Activated CD4-positive, alpha-beta T cell treated with anti-CD3 and anti-CD28 coated beads for 36 hours (primary cell): ENCODE data around the gene UVSSA. TPM values are rescaled to one million over a fixed set of nuclear protein-coding genes. Genes with fewer than 3 reads are reported as not detected.

Experiments used
- ATAC-seq: fragments of 200-7000 bp; cut with Tn5 transposase; one replicate; pipeline ENCODE4 v1.10.0; 2021; ENCODE audit warnings: mild to moderate bottlenecking, moderate library complexity
- CTCF ChIA-PET: fragments of 350-600 bp; sonication (Branson Sonifier 250); formaldehyde crosslinking; loops from one replicate; lab custom pipeline; 2021; ENCODE audit warnings: antibody characterized with exemption; lab: Charles Lee
- POLR2A ChIA-PET: fragments of 350-600 bp; sonication (Branson Sonifier 250); formaldehyde crosslinking; loops from one replicate; lab custom pipeline; 2021; ENCODE audit warnings: antibody characterized with exemption, inconsistent platforms; lab: Charles Lee
- DNase-seq: peaks from one replicate; pipeline ENCODE4 v3.0.0-alpha.2; 2020
- H3K27ac Mint-ChIP-seq: one replicate; pipeline ENCODE4 v1.8.0; 2021; ENCODE audit warnings: mixed read lengths
- H3K27me3 Mint-ChIP-seq: one replicate; pipeline ENCODE4 v1.8.0; 2021; ENCODE audit warnings: mixed read lengths
- H3K36me3 Mint-ChIP-seq: one replicate; pipeline ENCODE4 v1.8.0; 2021; ENCODE audit warnings: low read depth, mixed read lengths
- H3K4me1 Mint-ChIP-seq: one replicate; pipeline ENCODE4 v1.8.0; 2021; ENCODE audit warnings: mixed read lengths
- H3K4me3 Mint-ChIP-seq: one replicate; pipeline ENCODE4 v1.8.0; 2021; ENCODE audit warnings: mild to moderate bottlenecking, moderate library complexity, mixed read lengths
- H3K9me3 Mint-ChIP-seq: one replicate; pipeline ENCODE4 v1.8.0; 2021; ENCODE audit warnings: low read depth, mixed read lengths
- intact Hi-C, 2 experiments: fragments of 100-400 bp; cut with DNase I in 1 of 2; cut with micrococcal nuclease in 1 of 2; formaldehyde crosslinking; loops; one replicate each; pipeline versions ENCODE4 v1.14.2 to v1.15.1; 2022 to 2024; cut with DNase I, micrococcal nuclease
- total RNA-seq, 2 experiments: library from RNA; stranded (reverse); gene quantifications; one replicate each; pipeline ENCODE4 v1.2.3, GENCODE V29; 2021

Gene UVSSA
- total RNA-seq, 2 experiments from 2014 or later: 14.8 to 18.1 TPM

- no peaks in the 10 kb centered on the region for H3K27me3 Mint-ChIP-seq
- H3K9me3 Mint-ChIP-seq: no peaks in the 10 kb centered on the region
- H3K27ac Mint-ChIP-seq: peak overlapping the region; percentile 82
- peaks cover 59% of the 10 kb centered on the region for H3K4me1 Mint-ChIP-seq
- intact Hi-C loops: loop anchor here in 1 of 2 experiments (2.0 kb wide), 1 partner anchor 21 kb away; no protein-coding TSS in a partner anchor
- H3K36me3 Mint-ChIP-seq: peaks cover 36% of the 10 kb centered on the region
- peak; percentile 79 for ATAC-seq
- peak; percentile 74 for DNase-seq
- POLR2A ChIA-PET: interaction anchor here (1.2 kb wide), 1 partner anchor 19 kb away, joined by 6 read pairs; no protein-coding TSS in a partner anchor
- CTCF ChIA-PET: interaction anchor here (0.6 to 1.2 kb wide), 3 partner anchors 20 to 350 kb away, joined by 3 read pairs; no protein-coding TSS in a partner anchor
- H3K4me3 Mint-ChIP-seq: peak overlapping the region; percentile 64
Observed at GRCh38 chr4:1309261-1310010, 37.6 kb upstream of the UVSSA start.

- Mint-ChIP-seq H3K36me3 (peaks cover 40% of the 10 kb centered on the region), H3K9me3 (no peaks in the 10 kb centered on the region), H3K4me1 (peaks cover 57% of the 10 kb centered on the region), H3K4me3 (peak overlapping the region; percentile 64), H3K27me3 (no peaks in the 10 kb centered on the region), H3K27ac (peak overlapping the region; percentile 78)
- peak; percentile 53 for ATAC-seq
- intact Hi-C loops: loop anchor here in 1 of 2 experiments (2.0 kb wide), 1 partner anchor 21 kb away; no protein-coding TSS in a partner anchor
- peak; percentile 46 for DNase-seq
- ChIA-PET POLR2A (interaction anchor here (0.7 kb wide), 1 partner anchor 259 kb away, joined by 3 read pairs; no protein-coding TSS in a partner anchor), CTCF (interaction anchor here (0.6 to 1.2 kb wide), 2 partner anchors 8 to 45 kb away, joined by 3 read pairs; no protein-coding TSS in a partner anchor)
Observed at GRCh38 chr4:1310031-1310795, 36.8 kb upstream of the UVSSA start.

DNA sequence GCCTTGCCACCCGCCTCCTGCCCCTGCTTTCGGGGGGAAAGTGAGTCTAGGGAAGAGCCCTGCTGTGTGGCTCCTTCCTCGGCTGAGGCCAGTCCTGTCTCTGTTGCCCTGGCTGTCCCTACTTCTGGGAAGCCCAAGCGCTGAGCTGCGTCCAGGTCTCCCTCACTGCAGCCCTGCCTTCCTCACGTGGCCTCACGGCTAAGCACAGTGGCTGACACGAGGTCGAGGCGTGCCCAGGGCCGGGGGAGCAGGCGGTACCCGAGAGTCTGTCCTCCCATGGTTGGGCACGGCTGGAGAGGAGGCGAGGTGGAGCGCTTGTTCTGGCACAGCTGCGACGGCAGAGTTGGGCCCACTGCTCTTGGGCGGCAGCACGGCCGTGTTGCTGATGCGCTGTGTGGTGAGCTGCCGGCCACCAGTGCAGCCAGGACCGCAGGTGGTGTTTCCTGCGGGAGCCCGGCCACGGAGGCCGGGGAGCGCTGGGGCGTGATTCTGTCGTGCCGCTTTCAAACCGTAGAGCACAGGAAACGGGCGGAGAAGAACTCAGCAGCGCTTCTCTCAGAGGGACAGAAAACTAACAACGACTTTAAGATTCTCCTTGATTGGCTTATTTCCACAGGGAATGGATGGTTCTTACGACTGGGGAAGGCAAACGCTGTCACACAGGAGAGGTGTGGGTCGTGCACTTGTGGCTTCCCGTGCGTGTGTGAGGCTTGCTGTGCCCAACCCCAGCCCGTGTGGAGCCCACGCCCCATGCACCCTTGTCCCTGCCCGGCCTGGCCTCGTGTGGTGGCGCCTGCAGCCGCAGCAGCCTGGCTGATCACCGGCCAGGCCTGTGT, 36.0 kb upstream of the UVSSA start:
- POLR2A ChIA-PET: no interaction called here
- H3K36me3 Mint-ChIP-seq: peaks cover 37% of the 10 kb centered on the region
- DNase-seq (peak; percentile 43), ATAC-seq (peak; percentile 8)
- no peaks in the 10 kb centered on the region for H3K9me3 Mint-ChIP-seq
- intact Hi-C loops: loop anchor here in 1 of 2 experiments (2.0 kb wide), 1 partner anchor 20 kb away; no protein-coding TSS in a partner anchor
- H3K27ac Mint-ChIP-seq: peak overlapping the region; percentile 55
- peak overlapping the region; percentile 19 for H3K4me3 Mint-ChIP-seq
- H3K27me3 Mint-ChIP-seq: no peaks in the 10 kb centered on the region
- CTCF ChIA-PET: interaction anchor here (1.2 kb wide), 1 partner anchor 8 kb away, joined by 3 read pairs; no protein-coding TSS in a partner anchor
- H3K4me1 Mint-ChIP-seq: peaks cover 54% of the 10 kb centered on the region

- ChIA-PET CTCF (interaction anchor here (0.6 kb wide), 1 partner anchor 24 kb away, joined by 3 read pairs; no protein-coding TSS in a partner anchor), POLR2A (no interaction called here)
- Mint-ChIP-seq H3K4me1 (peaks cover 47% of the 10 kb centered on the region), H3K36me3 (peaks cover 44% of the 10 kb centered on the region), H3K27me3 (no peaks in the 10 kb centered on the region), H3K9me3 (no peaks in the 10 kb centered on the region), H3K27ac (no peak overlapping the region), H3K4me3 (no peak overlapping the region)
- ATAC-seq: no peak
- intact Hi-C loops: no loop called here
- DNase-seq: no peak
Observed at GRCh38 chr4:1312821-1313640, 34.0 kb upstream of the UVSSA start.

DNA sequence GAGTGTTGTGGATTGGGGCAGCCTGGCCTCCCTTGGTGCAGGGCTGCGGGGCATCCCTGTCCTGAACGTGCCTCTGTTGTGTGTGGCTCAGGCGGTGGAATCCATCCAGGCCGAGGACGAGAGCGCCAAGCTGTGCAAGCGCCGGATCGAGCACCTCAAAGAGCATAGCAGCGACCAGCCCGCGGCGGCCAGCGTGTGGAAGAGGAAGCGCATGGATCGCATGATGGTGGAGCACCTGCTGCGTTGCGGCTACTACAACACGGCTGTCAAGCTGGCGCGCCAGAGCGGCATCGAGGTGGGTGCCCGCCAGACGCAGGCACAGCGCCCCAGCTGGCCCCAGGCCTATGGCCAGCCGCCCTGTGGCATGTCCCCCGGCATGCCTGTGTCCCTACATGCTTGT, 31.7 kb upstream of the UVSSA start:
- ATAC-seq (no peak), DNase-seq (no peak)
- POLR2A ChIA-PET: no interaction called here
- no peaks in the 10 kb centered on the region for H3K27me3 Mint-ChIP-seq
- intact Hi-C loops: no loop called here
- peak overlapping the region; percentile 42 for H3K27ac Mint-ChIP-seq
- H3K36me3 Mint-ChIP-seq: peaks cover 49% of the 10 kb centered on the region
- CTCF ChIA-PET: interaction anchor here (0.7 to 1.2 kb wide), 3 partner anchors 16 to 41 kb away, joined by 3 read pairs; no protein-coding TSS in a partner anchor
- no peaks in the 10 kb centered on the region for H3K9me3 Mint-ChIP-seq
- H3K4me3 Mint-ChIP-seq: no peak overlapping the region
- H3K4me1 Mint-ChIP-seq: peaks cover 29% of the 10 kb centered on the region

DNA sequence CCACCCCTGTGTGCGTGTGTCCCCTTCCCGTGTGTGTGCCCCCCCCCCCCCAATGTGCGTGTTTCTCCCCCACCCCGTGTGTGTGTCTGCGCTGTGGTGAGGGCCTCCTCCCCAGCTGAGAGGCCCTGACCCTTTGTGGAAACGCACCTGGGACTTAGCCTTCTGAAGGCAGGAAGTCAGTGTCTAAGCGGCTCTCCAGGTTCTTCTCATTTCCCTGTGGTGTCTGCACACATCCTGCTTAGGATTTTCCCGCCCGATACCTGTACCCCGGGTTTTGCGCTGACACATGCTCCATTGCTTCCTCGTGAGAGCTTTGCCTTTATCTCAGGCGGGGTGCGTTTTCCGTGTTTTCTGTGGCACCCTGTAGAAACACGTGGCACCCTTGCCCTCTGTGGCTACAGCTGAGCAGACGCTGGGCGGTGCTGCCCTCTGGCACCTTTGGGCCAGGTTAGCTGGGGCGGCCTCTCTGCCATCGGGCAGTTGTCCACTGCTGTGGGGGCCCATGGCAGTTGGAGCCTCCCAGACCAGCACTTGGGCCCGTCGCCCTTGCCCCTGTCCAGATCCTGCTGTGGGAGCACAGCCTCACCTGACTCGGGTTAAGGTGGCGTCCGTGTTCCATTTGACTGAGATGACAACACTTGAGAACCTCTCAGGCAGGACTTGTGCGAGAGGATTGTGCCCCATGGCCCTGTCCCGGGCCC, 31.0 kb upstream of the UVSSA start:
- POLR2A ChIA-PET: no interaction called here
- peak; percentile 43 for ATAC-seq

DNA sequence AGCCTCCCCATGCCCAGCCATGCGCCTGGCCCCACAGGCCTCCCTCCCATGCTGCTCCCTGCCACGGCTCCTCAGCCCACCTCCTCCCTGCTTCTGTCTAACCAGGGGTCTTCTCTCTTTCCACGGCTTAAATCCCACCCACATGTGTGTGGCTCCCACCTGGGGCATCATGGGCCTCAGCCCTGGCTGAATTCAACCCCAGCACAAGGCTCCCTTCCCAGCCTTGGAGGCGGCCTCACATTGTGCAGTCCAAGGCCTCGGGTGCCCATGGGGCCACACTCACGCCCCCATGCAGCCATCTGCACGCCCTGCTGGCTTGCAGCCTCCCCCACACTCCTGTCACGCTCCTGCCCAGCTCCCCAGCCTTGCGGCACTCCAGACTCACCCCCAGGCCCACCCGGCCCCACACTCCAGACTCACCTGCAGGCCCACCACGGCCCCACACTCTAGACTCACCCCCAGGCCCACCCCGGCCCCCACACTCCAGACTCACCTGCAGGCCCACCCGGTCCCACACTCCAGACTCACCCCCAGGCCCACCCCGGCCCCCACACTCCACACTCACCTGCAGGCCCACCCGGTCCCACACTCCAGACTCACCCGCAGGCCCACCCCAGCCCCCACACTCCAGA, 30.4 kb upstream of the UVSSA start:
- DNase-seq: no peak
- peaks cover 53% of the 10 kb centered on the region for H3K36me3 Mint-ChIP-seq

More for the DNA sequence above, 31.0 kb upstream of the UVSSA start:
- intact Hi-C loops: no loop called here
- Mint-ChIP-seq H3K36me3 (peaks cover 50% of the 10 kb centered on the region), H3K4me1 (peaks cover 25% of the 10 kb centered on the region), H3K4me3 (no peak overlapping the region), H3K27me3 (no peaks in the 10 kb centered on the region), H3K27ac (peak overlapping the region; percentile 76), H3K9me3 (no peaks in the 10 kb centered on the region)
- CTCF ChIA-PET: interaction anchor here (0.7 to 1.1 kb wide), 3 partner anchors 15 to 40 kb away, joined by 3 read pairs; no protein-coding TSS in a partner anchor
- no peak for DNase-seq

DNA sequence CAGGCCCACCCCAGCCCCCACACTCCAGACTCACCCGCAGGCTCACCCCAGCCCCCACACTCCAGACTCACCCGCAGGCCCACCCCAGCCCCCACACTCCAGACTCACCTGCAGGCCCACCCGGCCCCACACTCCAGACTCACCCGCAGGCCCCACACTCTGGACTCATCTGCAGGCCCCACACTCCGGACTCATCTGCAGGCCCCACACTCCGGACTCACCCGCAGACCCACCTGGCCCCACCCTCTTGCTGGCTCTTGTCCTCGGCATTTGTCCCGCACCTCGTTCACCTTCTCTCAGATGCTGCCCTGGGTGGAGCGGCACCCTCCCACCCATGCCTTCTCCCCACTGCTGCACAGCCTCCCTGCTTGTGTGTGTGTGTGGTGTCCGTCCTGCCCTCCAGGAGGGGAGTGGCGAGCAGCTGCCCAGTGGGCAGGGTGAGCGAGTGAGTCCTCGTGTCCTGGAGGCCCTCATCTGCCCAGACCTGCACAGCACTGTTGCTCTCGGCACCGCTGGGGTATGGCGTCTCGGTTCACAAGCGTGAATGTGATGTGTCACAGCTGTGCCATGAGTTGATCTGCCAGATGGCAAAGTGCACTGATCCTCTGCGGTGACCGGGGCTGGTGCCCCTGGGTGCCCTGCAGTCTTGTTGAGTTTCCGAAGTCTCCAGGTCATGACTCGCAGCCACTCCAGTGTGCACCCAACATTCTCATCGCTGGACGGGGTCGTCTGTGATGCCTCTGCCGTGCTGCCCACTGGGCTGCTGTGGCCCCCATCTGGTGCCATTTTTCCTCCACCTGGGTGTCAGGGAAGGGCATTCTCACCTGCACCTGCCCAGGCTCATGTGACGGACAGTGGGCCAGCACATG, 29.6 kb upstream of the UVSSA start:
- CTCF ChIA-PET: interaction anchor here (0.8 kb wide), 1 partner anchor 15 kb away, joined by 4 read pairs; no protein-coding TSS in a partner anchor
- no peaks in the 10 kb centered on the region for H3K9me3 Mint-ChIP-seq

More for the DNA sequence above, 30.4 kb upstream of the UVSSA start:
- ChIA-PET POLR2A (no interaction called here), CTCF (no interaction called here)
- Mint-ChIP-seq H3K4me1 (peaks cover 19% of the 10 kb centered on the region), H3K9me3 (no peaks in the 10 kb centered on the region), H3K27me3 (no peaks in the 10 kb centered on the region), H3K4me3 (no peak overlapping the region), H3K27ac (peak overlapping the region; percentile 76)
- peak; percentile 6 for ATAC-seq
- intact Hi-C loops: no loop called here

More for the DNA sequence above, 29.6 kb upstream of the UVSSA start:
- no peak overlapping the region for H3K4me3 Mint-ChIP-seq
- POLR2A ChIA-PET: no interaction called here
- intact Hi-C loops: loop anchor here in 1 of 2 experiments (2.0 kb wide), 1 partner anchor 35 kb away; no protein-coding TSS in a partner anchor
- H3K36me3 Mint-ChIP-seq: peaks cover 49% of the 10 kb centered on the region
- H3K4me1 Mint-ChIP-seq: peaks cover 17% of the 10 kb centered on the region
- H3K27ac Mint-ChIP-seq: no peak overlapping the region
- ATAC-seq (no peak), DNase-seq (no peak)
- no peaks in the 10 kb centered on the region for H3K27me3 Mint-ChIP-seq
